Measurements from ENCODE around the gene CLASP1. TPM values are rescaled to one million over a fixed set of nuclear protein-coding genes. Genes with fewer than 3 reads are reported as not detected.

Gene CLASP1
- total and polyA plus RNA-seq, 4 donors: 7.5 to 50.0 (median 21.9) TPM

GRCh38 chr2:121502246-121502645 is 147.0 kb downstream of the CLASP1 start:
- H3K4me3 ChIP-seq (ENCODE audit: low read depth in 1 of 3, low read length in 3 of 3): no peak overlapping the region
- no peaks in the 10 kb centered on the region for H3K4me1 ChIP-seq (ENCODE audit: control insufficient read depth in 4 of 4, insufficient read depth in 4 of 4, low read length in 3 of 4)
- TF ChIP-seq MAX (IDR thresholded peaks at IDR 0.05): no peak
- TF ChIP-seq REST (IDR thresholded peaks at IDR 0.05): no peak
- TF ChIP-seq RXRA (IDR thresholded peaks at IDR 0.05): no peak
- TF ChIP-seq CTCF (IDR thresholded peaks at IDR 0.05; ENCODE audit: low read depth, low read length, missing input control): no peak
- TF ChIP-seq FOXA1 (IDR thresholded peaks at IDR 0.05): no peak
- no peak for TF ChIP-seq HNF4A (conservative IDR thresholded peaks at IDR 0.05)
- no peak for TF ChIP-seq ZBTB33 (IDR thresholded peaks at IDR 0.05)
- no peak for TF ChIP-seq FOXA2 (IDR thresholded peaks at IDR 0.05)
- no peak for TF ChIP-seq JUND (IDR thresholded peaks at IDR 0.05)
- no peak for TF ChIP-seq SP1 (IDR thresholded peaks at IDR 0.05)
- no peak for TF ChIP-seq RAD21 (IDR thresholded peaks at IDR 0.05)
- TF ChIP-seq EGR1 (IDR thresholded peaks at IDR 0.05; ENCODE audit: low read depth in 2 of 2): no peak
- no peak for TF ChIP-seq NR2F2 (IDR thresholded peaks at IDR 0.05)
- TF ChIP-seq TAF1 (conservative IDR thresholded peaks at IDR 0.05): no peak
- TF ChIP-seq ATF3 (IDR thresholded peaks at IDR 0.05): no peak
- H3K27me3 ChIP-seq (ENCODE audit: control insufficient read depth in 4 of 4, insufficient read depth in 4 of 4, low read length in 3 of 4): no peaks in the 10 kb centered on the region
- peaks cover 1 to 34% (median 26%) of the 10 kb centered on the region in 4 donors for H3K36me3 ChIP-seq (ENCODE audit: control insufficient read depth in 4 of 4, insufficient read depth in 3 of 4, low read depth in 1 of 4, low read length in 3 of 4)
- no peak for DNase-seq (ENCODE audit: low spot score)
- no peak overlapping the region for H3K27ac ChIP-seq (ENCODE audit: low read depth in 1 of 2, low read length in 2 of 2)
- no peak overlapping the region for H3K9ac ChIP-seq (ENCODE audit: low read depth in 1 of 2, low read length in 2 of 2)
- H3K9me3 ChIP-seq (ENCODE audit: control insufficient read depth in 4 of 4, low read length in 3 of 4): no peaks in the 10 kb centered on the region
- 93% methylated on average over 5 of the region's 5 CpGs for WGBS

GRCh38 chr2:121501554-121501953 is 147.7 kb downstream of the CLASP1 start:
- Histone ChIP-seq H3K27ac (ENCODE audit: low read depth in 1 of 2, low read length in 2 of 2) (no peak overlapping the region), H3K27me3 (ENCODE audit: control insufficient read depth in 4 of 4, insufficient read depth in 4 of 4, low read length in 3 of 4) (no peaks in the 10 kb centered on the region), H3K4me1 (ENCODE audit: control insufficient read depth in 4 of 4, insufficient read depth in 4 of 4, low read length in 3 of 4) (no peaks in the 10 kb centered on the region), H3K4me3 (ENCODE audit: low read depth in 1 of 3, low read length in 3 of 3) (no peak overlapping the region), H3K9ac (ENCODE audit: low read depth in 1 of 2, low read length in 2 of 2) (no peak overlapping the region), H3K9me3 (ENCODE audit: control insufficient read depth in 4 of 4, low read length in 3 of 4) (no peaks in the 10 kb centered on the region), H3K36me3 (ENCODE audit: control insufficient read depth in 4 of 4, insufficient read depth in 3 of 4, low read depth in 1 of 4, low read length in 3 of 4) (peaks cover 1 to 34% (median 26%) of the 10 kb centered on the region in 4 donors)
- TF ChIP-seq GABPA (IDR thresholded peaks at IDR 0.05 in 1 of 2, conservative IDR thresholded peaks at IDR 0.05 in 1 of 2): no peak
- no peak for TF ChIP-seq FOXA1 (IDR thresholded peaks at IDR 0.05)
- DNase-seq (ENCODE audit: low spot score): no peak
- 96% methylated on average over 2 of the region's 2 CpGs for WGBS
